Omental fat pad (tissue), 4 donors: Measurements from ENCODE around the gene FOXK1. TPM values are rescaled to one million over a fixed set of nuclear protein-coding genes. Genes with fewer than 3 reads are reported as not detected.
"Not testable (repeated sequence)": the region's sequence is repeated elsewhere in the genome, so short reads cannot be mapped to it uniquely, and the experiment has no call there.

ENCODE experiments used
- ATAC-seq: fragments of 150-250 bp; one replicate; pipeline ENCODE4 v1.9.1; 2016; ENCODE audit warnings: mild to moderate bottlenecking, moderate library complexity; ENCODE audit not compliant: low FRiP score
- DNase-seq: peaks from one replicate; pipeline ENCODE4 v3.0.0-alpha.2; 2019; ENCODE audit warnings: low spot score
- CTCF ChIP-seq, 3 donors: fragments of 450-650 bp; IDR thresholded peaks; one replicate each; pipeline ENCODE4 v1.5.1; 2016 to 2017; ENCODE audit warnings: antibody characterized with exemption in 3 of 3, mild to moderate bottlenecking in 3 of 3, moderate library complexity in 2 of 3
- total RNA-seq, 4 donors: library from RNA; depleted of rRNA; stranded (reverse); fragments of >200 nt; gene quantifications; one replicate each; pipeline ENCODE4 v1.1.0, GENCODE V29; 2016

FOXK1 gene
- total RNA-seq, 4 donors from 2014 or later = 10.8 to 35.0 (median 20.4) TPM

DNA sequence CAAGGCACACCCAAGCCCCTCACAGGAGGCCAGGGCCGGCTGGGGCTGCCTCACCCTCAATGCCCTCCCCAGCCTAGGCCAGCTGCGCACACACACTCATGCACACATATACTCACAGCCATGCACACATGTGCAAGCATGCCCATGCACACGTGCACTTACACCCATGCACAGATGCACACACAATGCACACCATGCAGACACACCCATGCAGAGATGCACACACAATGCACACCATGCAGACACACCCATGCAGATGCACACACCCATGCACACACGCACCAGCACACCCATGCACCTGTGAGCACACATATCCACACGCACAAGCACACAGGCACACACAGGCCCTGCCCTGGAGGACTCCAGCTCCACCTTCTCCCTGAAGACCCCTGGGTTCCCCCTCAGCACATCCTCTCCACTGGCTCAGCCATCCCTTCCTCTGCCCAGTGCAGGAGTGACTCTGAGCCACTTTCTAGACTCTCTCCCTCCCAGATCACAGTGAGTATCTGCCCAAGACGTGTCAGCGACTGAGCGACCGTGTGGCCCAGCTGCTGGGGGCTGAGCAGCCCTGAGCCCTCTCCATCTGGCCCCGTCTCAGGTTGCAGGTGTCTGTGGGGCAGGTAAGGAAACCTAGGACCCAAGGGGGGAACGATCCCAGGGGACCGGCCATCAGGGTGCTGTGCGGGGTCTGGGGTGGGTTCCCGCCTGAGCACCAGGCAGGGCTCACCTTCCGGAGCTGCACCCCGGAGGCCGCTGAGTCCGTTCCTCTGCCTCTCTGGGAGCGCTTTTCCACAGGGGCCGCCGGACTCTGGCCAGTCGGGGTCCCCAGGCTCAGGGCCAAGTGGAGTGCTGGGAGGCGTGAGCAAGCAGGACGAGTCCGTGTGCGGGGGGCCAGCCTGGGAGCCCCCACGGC is 119.1 kb downstream of the FOXK1 start:
- no peak for ATAC-seq
- DNase-seq = no peak
- TF ChIP-seq CTCF (IDR thresholded peaks at IDR 0.05) = no peak

DNA sequence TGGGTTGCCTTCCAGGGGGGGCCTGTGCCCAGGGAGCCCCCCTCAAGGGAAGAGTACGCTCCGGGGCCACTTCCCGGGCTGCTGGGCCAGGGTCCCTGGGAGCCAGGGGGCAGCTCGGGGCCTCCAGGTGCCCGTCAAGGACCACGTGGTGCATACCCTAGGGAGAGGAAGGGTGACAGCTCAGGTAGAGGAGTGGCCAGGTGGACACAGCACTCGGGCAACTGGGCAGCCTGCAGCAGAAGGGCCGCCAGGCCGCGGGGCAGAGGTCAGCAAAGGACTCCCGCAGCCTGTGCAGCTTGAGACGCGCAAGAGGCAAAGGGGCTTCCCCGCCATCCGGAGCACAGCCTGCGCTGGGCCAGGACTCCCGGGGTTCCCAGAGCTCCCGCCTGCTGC is 119.7 kb downstream of the FOXK1 start:
- DNase-seq (no peak), ATAC-seq (no peak)
- TF ChIP-seq CTCF (IDR thresholded peaks at IDR 0.05) = no peak

- DNase-seq, ATAC-seq: not testable (repeated sequence)
Measured at GRCh38 chr7:4802577-4802976, 120.5 kb downstream of the FOXK1 start.

GRCh38 chr7:4803397-4804241 is 121.5 kb downstream of the FOXK1 start:
- DNase-seq (no peak), ATAC-seq (no peak)
- no peak for TF ChIP-seq CTCF (IDR thresholded peaks at IDR 0.05)

DNA sequence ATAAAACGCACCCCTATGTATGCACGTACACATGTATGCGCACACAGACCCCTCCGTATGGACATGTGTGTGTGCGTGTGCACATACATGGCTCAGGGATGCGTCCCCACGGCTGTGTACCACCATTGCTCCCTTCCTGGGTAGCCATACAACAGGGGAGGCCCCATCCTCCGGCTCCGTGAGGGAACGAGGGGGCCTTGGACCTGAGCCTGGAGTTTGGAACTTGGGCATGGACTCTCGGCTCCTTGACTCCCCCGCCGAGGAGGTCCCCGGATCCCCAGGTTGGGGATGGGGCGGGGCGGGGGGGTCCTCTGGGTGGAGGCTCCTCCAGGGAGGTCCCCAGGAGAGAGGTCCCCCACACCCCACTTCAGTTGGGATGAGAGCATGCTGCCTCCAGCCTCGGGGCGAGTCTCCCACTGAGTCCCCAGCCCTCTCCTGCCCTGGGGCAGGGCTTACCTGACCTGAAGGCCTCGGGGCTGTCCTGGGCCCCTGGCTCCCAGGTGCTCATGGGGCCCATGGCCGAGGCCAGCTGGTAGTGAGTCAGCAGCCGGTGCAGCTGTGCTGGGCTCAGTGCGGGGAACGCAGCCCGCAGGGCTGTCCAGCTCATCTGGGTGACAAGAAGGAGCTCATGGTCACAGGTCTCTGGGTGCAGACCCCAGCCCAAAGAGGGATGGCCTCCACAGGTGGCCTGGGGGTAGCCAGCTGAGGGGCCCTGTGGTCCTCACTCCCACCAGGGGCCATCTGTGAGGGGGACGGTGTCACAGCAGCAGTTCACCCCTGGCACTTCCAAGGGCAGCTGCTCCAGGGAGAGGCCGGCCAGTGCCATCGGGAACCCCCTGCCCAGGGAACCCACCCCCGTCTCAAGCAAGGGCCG is 123.3 kb downstream of the FOXK1 start:
- no peak for DNase-seq
- ATAC-seq = peak; percentile 17
- TF ChIP-seq CTCF (IDR thresholded peaks at IDR 0.05) = no peak

DNA sequence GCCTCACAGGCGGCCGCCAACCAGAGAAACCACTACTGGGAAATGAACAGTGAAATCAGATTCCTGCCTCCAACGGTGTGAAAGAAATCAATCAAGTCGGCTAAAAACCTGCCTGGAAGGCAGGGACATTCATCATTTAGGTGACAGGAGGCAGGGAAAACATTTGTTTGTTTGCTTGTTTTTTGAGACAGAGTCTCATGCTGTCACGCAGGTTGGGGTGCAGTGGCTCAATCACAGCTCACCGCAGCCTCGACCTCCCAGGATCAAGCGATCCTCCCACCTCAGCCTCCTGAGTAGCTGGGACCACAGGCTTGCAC is 123.8 kb downstream of the FOXK1 start:
- DNase-seq (no peak), ATAC-seq (no peak)
- TF ChIP-seq CTCF (IDR thresholded peaks at IDR 0.05) = no peak
